ENCODE measurements around the gene ACTG1. TPM values are rescaled to one million over a fixed set of nuclear protein-coding genes. Genes with fewer than 3 reads are reported as not detected.

Gene ACTG1
- total RNA-seq, 1 donor from 2014 or later, result 3,623 TPM

- no peaks in the 10 kb centered on the region for H3K36me3 ChIP-seq (ENCODE audit: control insufficient read depth, insufficient read depth, low read length)
- no peak for FAIRE-seq
These were observed 42.2 kb downstream of the ACTG1 start for GRCh38 chr17:81470270-81470943.

GRCh38 chr17:81469266-81469665, 43.3 kb downstream of the ACTG1 start:
- DNase-seq (ENCODE audit: low read depth), result no peak
- FAIRE-seq, result no peak
- TF ChIP-seq CTCF (IDR thresholded peaks at IDR 0.05; ENCODE audit: insufficient read depth, low read length, severe bottlenecking), result no peak

More at GRCh38 chr17:81470270-81470943, 42.2 kb downstream of the ACTG1 start:
- no peak for TF ChIP-seq CTCF (IDR thresholded peaks at IDR 0.05; ENCODE audit: insufficient read depth, low read length, severe bottlenecking)
- no peak overlapping the region for H3K4me3 ChIP-seq (ENCODE audit: low read depth, low read length)
- H3K27me3 ChIP-seq (ENCODE audit: control insufficient read depth, insufficient read depth, low read length), result no peaks in the 10 kb centered on the region
- no peak for DNase-seq (ENCODE audit: low read depth)

GRCh38 chr17:81468770-81469121, 43.9 kb downstream of the ACTG1 start:
- no peaks in the 10 kb centered on the region for H3K36me3 ChIP-seq (ENCODE audit: control insufficient read depth, insufficient read depth, low read length)
- no peak for TF ChIP-seq CTCF (IDR thresholded peaks at IDR 0.05; ENCODE audit: insufficient read depth, low read length, severe bottlenecking)
- DNase-seq (ENCODE audit: low read depth) (no peak), FAIRE-seq (no peak)
- H3K27me3 ChIP-seq (ENCODE audit: control insufficient read depth, insufficient read depth, low read length), result no peaks in the 10 kb centered on the region
- H3K4me3 ChIP-seq (ENCODE audit: low read depth, low read length), result no peak overlapping the region

More at GRCh38 chr17:81469266-81469665, 43.3 kb downstream of the ACTG1 start:
- Histone ChIP-seq H3K4me3 (ENCODE audit: low read depth, low read length) (no peak overlapping the region), H3K27me3 (ENCODE audit: control insufficient read depth, insufficient read depth, low read length) (no peaks in the 10 kb centered on the region), H3K36me3 (ENCODE audit: control insufficient read depth, insufficient read depth, low read length) (no peaks in the 10 kb centered on the region)

- H3K4me3 ChIP-seq (ENCODE audit: low read depth, low read length), result no peak overlapping the region
- no peak for FAIRE-seq
- TF ChIP-seq CTCF (IDR thresholded peaks at IDR 0.05; ENCODE audit: insufficient read depth, low read length, severe bottlenecking), result no peak
- H3K27me3 ChIP-seq (ENCODE audit: control insufficient read depth, insufficient read depth, low read length), result no peaks in the 10 kb centered on the region
- DNase-seq (ENCODE audit: low read depth), result no peak
- no peaks in the 10 kb centered on the region for H3K36me3 ChIP-seq (ENCODE audit: control insufficient read depth, insufficient read depth, low read length)
These were observed 44.4 kb downstream of the ACTG1 start for GRCh38 chr17:81468111-81468769.

GRCh38 chr17:81466564-81467472, 45.8 kb downstream of the ACTG1 start:
- no peaks in the 10 kb centered on the region for H3K36me3 ChIP-seq (ENCODE audit: control insufficient read depth, insufficient read depth, low read length)
- FAIRE-seq (no peak), DNase-seq (ENCODE audit: low read depth) (no peak)
- no peaks in the 10 kb centered on the region for H3K27me3 ChIP-seq (ENCODE audit: control insufficient read depth, insufficient read depth, low read length)
- no peak overlapping the region for H3K4me3 ChIP-seq (ENCODE audit: low read depth, low read length)
- no peak for TF ChIP-seq CTCF (IDR thresholded peaks at IDR 0.05; ENCODE audit: insufficient read depth, low read length, severe bottlenecking)
